Testis (tissue), 3 donors: ENCODE results near the gene RNF213. TPM values are rescaled to one million over a fixed set of nuclear protein-coding genes. Genes with fewer than 3 reads are reported as not detected.
A peak's percentile ranks its signal among the peaks of the same experiment; 100 is the strongest.

ENCODE experiments used
- DNase-seq: peaks from one replicate; pipeline ENCODE4 v3.0.0-alpha.2; 2019
- H3K27ac ChIP-seq, 2 donors: fragments of 200-600 bp; sonication (generic); one replicate each; pipeline ENCODE4 v1.5.1; 2019
- H3K27me3 ChIP-seq: fragments of 200-600 bp; sonication (generic); one replicate; pipeline ENCODE4 v1.5.1; 2019
- H3K36me3 ChIP-seq: fragments of 200-600 bp; sonication (generic); one replicate; pipeline ENCODE4 v1.5.1; 2017; ENCODE audit warnings: low read depth; ENCODE audit errors: missing control alignments
- H3K4me1 ChIP-seq: fragments of 200-600 bp; sonication (generic); one replicate; pipeline ENCODE4 v1.5.1; 2019
- H3K4me3 ChIP-seq, 2 donors: fragments of 200-600 bp; sonication (generic); one replicate each; pipeline ENCODE4 v1.5.1; 2017 to 2019
- H3K9me3 ChIP-seq: fragments of 200-600 bp; sonication (generic); one replicate; pipeline ENCODE4 v1.5.1; 2017
- POLR2A ChIP-seq: fragments of 450-650 bp; IDR thresholded peaks from one replicate; pipeline ENCODE4 v1.6.1; 2017; ENCODE audit warnings: antibody characterized with exemption, mild to moderate bottlenecking, moderate library complexity
- WGBS, 2 donors: methylation state at CpG; one replicate each; pipeline ENCODE4 v1.1.5; 2018; 5-methylcytosine and 5-hydroxymethylcytosine counted together
- intact Hi-C: fragments of 100-400 bp; cut with DNase I; formaldehyde crosslinking; loops from one replicate; pipeline ENCODE4 v1.15.1; 2023; ENCODE audit warnings: low total_unique reads
- polyA plus RNA-seq: library from polyadenylated mRNA; stranded (reverse); fragments of 350-450 nt; fragmentation: Illumina TruSeq; extraction: RNeasy Lipid Tissue Mini Kit (QIAGEN cat#74804); gene quantifications from one replicate; pipeline ENCODE4 v1.2.3, GENCODE V29; 2014; ENCODE audit warnings: low read depth, low replicate concordance; ENCODE audit not compliant: insufficient read depth
- total RNA-seq, 2 donors: library from RNA; depleted of rRNA; stranded (reverse); fragments of >200 nt; gene quantifications; one replicate each; pipeline ENCODE4 v1.2.3, GENCODE V29; 2016
- TF ChIP-seq, protein P1 (sequence below), 3 experiments: fragments of 450-650 bp in 2 of 3; fragments of 200-600 bp in 1 of 3; sonication (generic) in 1 of 3; IDR thresholded peaks; one replicate each; pipeline ENCODE4 v1.5.1; 2016 to 2019; ENCODE audit warnings: antibody characterized with exemption in 3 of 3, mild to moderate bottlenecking in 2 of 3, moderate library complexity in 1 of 3

The RNF213 gene
- total and polyA plus RNA-seq, 3 donors from 2014 or later: 25.3 to 68.9 (median 66.9) TPM

DNA sequence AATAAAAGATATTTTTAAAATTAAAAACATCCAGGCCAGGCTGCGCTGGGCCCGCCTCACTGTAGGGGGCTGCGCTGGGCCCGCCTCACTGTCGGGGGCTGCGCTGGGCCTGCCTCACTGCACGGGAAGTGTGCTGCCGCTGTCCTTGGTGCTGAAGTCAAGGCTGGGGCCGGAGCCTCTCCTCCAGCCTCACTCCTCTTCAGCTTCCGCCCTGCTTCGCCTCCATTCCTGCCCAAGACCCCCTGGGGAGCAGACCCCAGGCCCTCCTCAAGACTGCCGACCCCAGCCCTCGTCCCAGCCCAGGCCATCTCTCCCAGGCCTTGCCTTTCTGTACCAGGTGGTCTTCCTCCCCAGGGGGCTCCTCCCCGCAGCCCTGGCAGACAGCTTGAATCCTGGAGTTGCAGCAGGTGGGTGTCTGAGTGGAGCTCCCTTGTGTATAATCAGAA is 180.5 kb downstream of the RNF213 start:
- no peaks in the 10 kb centered on the region for H3K27me3 ChIP-seq
- 43 to 47% methylated on average over 9 to 14 of the region's 14 CpGs for WGBS, 2 donors
- peak; percentile 67 for DNase-seq

DNA sequence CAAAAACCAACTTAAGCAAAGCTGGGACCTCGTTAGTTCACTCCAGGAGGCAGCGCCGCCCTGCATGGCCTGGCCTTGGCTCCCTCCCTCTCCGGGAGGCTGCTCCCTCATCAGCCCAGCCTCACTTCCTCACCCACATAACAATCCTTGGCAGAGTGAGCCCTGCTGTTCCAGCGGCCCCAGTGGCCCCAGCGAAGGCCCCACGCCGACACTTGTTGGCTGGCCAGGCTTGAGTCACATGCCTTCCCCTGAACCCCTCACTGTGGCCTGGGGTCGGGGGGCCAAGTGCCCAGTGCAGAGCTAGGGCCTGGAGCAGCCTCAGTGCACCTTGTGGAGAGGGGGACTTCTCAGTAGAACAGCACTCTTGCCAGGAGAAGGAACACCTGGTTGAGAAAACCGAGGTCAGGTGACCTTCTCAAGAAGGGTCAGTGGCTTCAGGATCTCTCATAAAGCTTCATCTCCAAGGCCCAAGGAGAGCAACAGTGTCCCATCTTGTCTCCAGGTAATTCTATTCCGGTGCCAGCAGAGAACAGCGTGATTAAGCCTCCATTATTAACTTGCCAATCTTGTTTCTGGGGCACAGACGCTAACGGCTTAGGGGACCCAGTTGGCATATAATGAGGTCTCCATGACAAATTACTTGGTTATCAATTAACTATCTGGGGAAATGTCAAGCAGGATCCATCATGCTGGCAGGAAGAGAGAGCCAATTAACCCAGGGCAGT is 181.1 kb downstream of the RNF213 start:
- no peaks in the 10 kb centered on the region for H3K9me3 ChIP-seq
- no peaks in the 10 kb centered on the region for H3K4me1 ChIP-seq
- intact Hi-C loops: no loop called here
- no peak overlapping the region for H3K4me3 ChIP-seq
- TF ChIP-seq, protein P1, sequence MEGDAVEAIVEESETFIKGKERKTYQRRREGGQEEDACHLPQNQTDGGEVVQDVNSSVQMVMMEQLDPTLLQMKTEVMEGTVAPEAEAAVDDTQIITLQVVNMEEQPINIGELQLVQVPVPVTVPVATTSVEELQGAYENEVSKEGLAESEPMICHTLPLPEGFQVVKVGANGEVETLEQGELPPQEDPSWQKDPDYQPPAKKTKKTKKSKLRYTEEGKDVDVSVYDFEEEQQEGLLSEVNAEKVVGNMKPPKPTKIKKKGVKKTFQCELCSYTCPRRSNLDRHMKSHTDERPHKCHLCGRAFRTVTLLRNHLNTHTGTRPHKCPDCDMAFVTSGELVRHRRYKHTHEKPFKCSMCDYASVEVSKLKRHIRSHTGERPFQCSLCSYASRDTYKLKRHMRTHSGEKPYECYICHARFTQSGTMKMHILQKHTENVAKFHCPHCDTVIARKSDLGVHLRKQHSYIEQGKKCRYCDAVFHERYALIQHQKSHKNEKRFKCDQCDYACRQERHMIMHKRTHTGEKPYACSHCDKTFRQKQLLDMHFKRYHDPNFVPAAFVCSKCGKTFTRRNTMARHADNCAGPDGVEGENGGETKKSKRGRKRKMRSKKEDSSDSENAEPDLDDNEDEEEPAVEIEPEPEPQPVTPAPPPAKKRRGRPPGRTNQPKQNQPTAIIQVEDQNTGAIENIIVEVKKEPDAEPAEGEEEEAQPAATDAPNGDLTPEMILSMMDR (IDR thresholded peaks at IDR 0.05): no peak
- no peak for TF ChIP-seq POLR2A
- H3K27ac ChIP-seq: no peak overlapping the region
- no peak for DNase-seq
- WGBS, 2 donors: 87 to 92% methylated on average over 8 to 14 of the region's 14 CpGs
- H3K27me3 ChIP-seq: no peaks in the 10 kb centered on the region
- H3K36me3 ChIP-seq: no peaks in the 10 kb centered on the region

More for the DNA sequence above, 180.5 kb downstream of the RNF213 start:
- TF ChIP-seq, protein P1 (IDR thresholded peaks at IDR 0.05): peak in 1 of 3 experiments; percentile 5
- no peak for TF ChIP-seq POLR2A
- H3K9me3 ChIP-seq: no peaks in the 10 kb centered on the region
- intact Hi-C loops: no loop called here
- no peaks in the 10 kb centered on the region for H3K4me1 ChIP-seq
- no peak overlapping the region for H3K27ac ChIP-seq
- no peak overlapping the region for H3K4me3 ChIP-seq
- H3K36me3 ChIP-seq: no peaks in the 10 kb centered on the region

DNA sequence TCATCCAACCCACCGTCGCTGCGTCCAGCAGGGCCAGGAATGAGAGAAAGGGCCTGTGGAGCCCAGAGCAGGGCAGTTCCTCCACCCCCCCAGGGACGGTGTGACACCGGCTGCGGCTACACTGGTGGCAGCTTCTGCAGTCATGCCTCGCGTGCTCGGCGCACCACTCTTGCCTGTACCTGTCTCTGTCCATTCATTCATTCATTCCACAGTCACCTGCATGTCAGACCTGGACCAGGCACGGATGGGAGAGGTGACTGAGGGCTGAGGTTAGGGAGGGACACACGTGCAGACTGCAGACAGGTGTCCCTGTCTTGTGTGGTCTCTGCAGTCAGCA is 181.6 kb downstream of the RNF213 start:
- TF ChIP-seq, protein P1 (IDR thresholded peaks at IDR 0.05): no peak
- no peak for TF ChIP-seq POLR2A
- no peaks in the 10 kb centered on the region for H3K27me3 ChIP-seq
- WGBS, 2 donors: 90 to 92% methylated on average over 6 to 12 of the region's 12 CpGs
- H3K4me3 ChIP-seq: no peak overlapping the region
- H3K9me3 ChIP-seq: no peaks in the 10 kb centered on the region
- intact Hi-C loops: no loop called here
- DNase-seq: no peak
- H3K36me3 ChIP-seq: no peaks in the 10 kb centered on the region
- no peaks in the 10 kb centered on the region for H3K4me1 ChIP-seq
- no peak overlapping the region for H3K27ac ChIP-seq

DNA sequence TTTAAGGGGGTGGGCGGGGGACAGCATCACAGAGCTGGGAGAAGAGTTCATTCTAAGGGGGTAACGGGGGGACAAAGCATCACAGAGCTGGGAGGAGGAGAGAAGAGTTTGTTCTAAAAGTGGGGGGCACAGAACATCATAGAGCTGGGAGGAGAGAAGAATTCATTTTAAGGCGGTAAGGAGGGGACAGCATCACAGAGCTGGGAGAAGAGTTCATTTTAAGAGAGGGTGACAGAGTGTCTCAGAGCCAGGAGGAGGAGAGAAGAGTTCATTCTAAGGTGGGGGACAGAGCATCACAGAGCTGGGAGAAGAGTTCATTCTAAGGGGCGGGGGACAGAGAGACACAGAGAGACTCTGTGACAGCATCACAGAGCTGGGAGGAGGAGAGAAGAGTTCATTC is 182.1 kb downstream of the RNF213 start:
- Histone ChIP-seq H3K36me3 (no peaks in the 10 kb centered on the region), H3K4me3 (no peak overlapping the region), H3K27me3 (no peaks in the 10 kb centered on the region), H3K4me1 (no peaks in the 10 kb centered on the region), H3K9me3 (no peaks in the 10 kb centered on the region), H3K27ac (no peak overlapping the region)
- no peak for DNase-seq
- intact Hi-C loops: no loop called here
- 88 to 92% methylated on average over 4 of the region's 4 CpGs for WGBS, 2 donors
- no peak for TF ChIP-seq POLR2A
- TF ChIP-seq, protein P1 (IDR thresholded peaks at IDR 0.05): no peak

DNA sequence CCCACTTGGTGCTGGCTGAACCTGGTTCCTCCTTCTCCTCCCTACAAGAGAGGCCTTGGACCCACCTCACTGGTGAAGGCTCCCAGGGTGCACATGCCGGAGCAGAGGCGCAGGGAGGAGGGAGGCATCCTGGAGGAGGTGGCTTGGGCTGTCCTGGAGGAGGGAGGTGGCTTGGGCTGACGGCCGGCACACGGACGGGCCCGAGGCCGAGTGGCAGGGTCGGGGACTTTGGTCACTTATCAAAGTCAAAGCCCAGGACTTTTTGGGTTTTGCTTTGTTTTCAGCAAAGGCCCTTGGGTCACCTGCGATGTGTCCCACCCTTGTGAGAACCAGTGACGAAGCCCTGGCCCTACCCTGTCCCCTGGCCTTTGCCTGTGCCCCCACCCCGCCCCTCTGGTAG is 182.8 kb downstream of the RNF213 start:
- 77 to 90% methylated on average over 2 to 12 of the region's 12 CpGs for WGBS, 2 donors
- intact Hi-C loops: no loop called here
- Histone ChIP-seq H3K4me1 (no peaks in the 10 kb centered on the region), H3K36me3 (no peaks in the 10 kb centered on the region), H3K27me3 (no peaks in the 10 kb centered on the region), H3K9me3 (no peaks in the 10 kb centered on the region), H3K27ac (no peak overlapping the region), H3K4me3 (no peak overlapping the region)
- DNase-seq: no peak
- TF ChIP-seq, protein P1 (IDR thresholded peaks at IDR 0.05): no peak
- TF ChIP-seq POLR2A: no peak
